Measurements from ENCODE around the gene XYLB.
"Not testable (repeated sequence)": the region's sequence is repeated elsewhere in the genome, so short reads cannot be mapped to it uniquely, and the experiment has no call there.

The XYLB gene

DNA sequence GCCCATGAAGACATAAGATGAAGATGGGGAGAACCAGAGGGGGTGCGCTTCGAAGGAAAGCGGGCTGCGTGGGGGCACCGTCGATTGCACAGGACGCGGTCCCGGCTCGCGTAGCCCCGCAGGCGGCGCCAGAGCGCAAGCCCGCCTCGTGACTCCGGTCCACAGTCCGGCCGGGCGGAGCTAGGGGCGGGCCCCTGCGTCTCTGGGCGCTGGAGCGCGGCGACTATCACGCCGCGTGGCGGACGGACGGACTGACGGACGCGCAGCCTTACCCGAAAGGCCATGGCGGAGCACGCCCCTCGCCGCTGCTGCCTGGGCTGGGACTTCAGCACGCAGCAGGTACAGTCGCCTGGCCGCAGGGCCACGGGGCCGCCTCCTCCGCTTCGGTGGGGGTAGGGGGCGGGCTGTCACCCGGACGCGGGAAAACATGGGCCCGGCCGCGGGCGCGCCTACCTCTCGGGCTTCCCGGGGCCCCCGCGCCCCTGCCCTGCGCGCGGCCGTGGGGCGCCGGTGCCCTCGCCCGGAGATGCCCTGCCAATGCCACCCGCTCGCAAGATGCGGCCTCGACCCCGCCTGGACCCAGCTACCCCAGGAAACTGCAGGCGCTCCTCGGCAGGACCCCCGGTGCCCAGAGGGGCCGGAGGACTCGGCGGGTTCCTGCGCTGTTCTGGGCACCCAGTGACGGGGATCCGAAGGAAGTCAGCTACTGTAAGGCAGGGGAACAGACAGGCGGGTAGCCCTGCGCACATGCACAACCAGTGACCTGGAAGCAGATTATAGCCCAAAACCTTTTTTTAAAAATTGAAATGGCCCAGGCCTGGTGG lies at the start of gene XYLB:
Gene XYLB (plus strand): TSS at position 199 of the 824 bp plus-strand sequence. CDS start 84 bp downstream, at position 283.
- peak; percentile 68 for DNase-seq

DNA sequence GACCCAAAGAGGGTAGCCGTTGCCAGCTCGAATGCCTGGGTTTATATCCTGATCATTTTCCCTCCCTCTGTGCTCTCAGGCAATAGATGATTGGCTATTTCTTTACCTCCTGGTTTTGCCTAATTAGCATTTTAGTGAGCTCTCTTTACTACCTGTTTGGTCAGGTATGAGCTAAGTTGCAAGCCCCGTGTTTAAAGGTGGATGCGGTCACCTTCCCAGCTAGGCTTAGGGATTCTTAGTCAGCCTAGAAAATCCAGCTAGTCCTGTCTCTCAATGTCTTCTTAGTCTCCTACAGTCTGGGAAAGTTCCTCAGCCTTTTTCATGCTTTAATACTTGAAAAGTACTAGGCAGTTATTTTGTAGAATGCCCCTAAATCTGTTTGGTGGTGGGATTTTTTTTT lies 49.5 kb upstream of the XYLB start:
- DNase-seq: not testable (repeated sequence)

DNA sequence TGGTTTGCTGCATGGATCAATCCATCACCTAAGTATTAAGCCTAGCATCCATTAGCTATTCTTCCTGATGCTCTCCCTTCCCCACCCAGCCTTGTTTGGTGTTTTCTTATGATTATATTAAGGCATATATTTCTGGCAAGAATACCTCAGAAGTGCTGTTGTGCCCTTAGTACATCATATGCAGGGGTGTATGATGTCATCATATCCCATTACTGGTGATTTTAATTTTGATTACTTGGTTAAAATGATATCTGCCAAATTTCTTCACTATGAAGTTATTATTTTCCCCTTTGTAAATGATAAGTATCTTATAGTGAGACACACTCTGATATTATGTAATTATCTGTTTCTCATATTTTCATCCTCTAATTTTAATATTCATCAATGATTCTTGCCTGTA lies 49.0 kb upstream of the XYLB start:
- no peak for DNase-seq

DNA sequence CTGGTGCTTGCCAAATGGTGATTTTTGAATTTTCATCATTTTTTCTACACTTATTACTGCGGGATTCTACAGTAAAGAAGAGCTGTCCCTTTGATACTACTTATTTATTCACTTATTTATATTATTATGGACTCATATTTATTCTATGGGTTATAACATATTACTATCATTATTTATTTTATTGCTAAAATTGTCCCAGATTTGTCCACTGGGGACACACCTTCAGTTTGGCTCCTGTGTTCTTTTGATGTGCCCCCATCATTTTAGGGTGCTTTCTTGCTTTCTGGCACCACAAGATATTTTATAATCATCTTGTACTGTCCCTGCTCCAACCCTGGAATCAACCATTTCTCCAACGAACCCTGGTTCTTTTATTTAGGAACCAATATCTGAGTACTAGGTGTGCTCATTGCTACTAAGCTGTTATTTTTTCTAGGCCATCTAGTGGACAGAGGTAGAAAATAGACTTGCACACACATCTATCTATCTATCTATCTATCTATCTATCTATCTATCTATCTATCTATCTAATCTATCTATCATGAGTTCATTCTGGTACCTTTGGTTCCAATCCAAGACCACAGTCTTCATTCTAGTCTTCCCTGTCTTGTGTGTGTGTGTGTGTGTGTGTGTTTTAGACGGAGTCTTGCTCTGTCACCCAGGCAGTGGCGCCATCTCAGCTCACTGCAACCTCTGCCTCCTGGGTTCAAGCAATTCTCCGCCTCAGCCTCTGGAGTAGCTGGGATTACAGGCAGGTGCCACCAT lies 48.5 kb upstream of the XYLB start:
- DNase-seq: no peak

DNA sequence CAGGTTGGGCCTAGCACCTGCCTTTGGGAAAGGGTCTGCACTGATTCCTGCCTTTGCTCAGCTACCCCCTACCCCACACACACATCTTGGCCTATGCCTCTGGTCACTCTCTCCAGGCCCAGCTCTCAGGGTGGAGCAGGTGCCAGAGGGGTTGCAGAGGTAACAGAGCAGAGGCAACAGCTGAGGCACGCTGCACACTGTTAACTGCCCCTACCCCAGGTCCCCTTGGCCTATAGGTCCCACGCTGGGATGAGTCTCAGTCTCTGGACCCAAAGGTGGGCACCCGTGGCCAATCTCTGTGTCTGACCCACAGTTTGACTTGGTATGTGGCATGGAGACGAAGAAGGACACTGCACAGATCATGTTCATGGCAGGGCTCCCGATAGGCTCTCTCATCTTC lies 39.6 kb upstream of the XYLB start:
- DNase-seq: no peak

DNA sequence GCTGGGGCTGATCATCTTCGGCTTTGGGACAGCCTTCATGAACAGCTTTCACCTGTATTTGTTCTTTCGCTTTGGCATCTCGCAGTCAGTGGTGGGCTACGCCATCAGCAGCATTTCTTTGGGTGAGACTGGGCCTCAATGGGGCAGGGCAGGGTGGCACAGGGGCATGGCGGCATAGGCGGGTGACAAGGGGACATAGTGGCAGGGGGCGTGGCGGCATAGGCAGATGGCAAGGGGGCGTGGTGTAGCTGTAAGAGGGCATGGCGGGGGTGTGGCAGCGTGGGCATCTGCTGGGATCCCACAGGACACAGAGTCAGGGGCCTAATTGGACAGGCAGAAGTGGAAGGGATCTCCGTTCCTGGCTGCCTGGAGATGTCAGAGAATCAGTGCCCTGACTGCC lies 39.0 kb upstream of the XYLB start:
- no peak for DNase-seq

DNA sequence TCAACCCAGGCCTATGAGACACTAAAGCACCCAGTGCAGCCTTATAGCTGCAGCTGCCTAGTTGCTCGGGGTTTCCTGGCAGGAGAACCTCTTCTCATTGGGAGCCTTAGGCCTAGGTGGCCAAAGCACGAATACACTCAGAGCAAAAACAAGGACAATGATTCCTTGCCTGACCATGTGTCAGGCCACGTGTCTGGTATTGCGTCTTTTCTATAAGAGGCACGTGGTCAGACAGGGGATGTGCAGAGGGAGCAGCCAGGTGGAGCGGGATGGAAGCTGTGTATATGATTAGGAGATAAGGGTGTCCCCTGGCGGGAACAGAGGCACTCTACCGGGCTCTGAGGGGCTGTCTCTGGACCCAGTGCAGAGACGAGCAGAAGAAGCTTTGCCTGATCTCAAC lies 38.1 kb upstream of the XYLB start:
- no peak for DNase-seq

DNA sequence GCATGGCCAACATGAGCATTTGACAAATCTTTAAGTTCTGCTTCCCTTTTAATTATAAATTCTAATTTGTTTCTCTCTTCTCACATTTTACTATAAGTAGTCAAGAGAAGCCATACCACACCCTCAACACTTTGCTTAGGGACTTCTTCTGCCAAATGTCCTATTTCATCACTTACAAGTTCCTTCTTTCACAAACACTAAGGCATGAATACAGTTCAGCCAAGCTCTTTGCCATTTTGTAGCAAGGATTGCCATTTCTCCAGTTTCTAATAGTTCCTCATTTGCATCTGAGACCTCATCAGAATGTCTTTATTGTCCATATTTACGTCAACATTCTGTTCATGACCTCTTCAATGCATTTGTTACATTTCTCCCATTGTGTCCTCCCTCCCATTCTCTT lies 35.1 kb upstream of the XYLB start:
- DNase-seq: no peak

DNA sequence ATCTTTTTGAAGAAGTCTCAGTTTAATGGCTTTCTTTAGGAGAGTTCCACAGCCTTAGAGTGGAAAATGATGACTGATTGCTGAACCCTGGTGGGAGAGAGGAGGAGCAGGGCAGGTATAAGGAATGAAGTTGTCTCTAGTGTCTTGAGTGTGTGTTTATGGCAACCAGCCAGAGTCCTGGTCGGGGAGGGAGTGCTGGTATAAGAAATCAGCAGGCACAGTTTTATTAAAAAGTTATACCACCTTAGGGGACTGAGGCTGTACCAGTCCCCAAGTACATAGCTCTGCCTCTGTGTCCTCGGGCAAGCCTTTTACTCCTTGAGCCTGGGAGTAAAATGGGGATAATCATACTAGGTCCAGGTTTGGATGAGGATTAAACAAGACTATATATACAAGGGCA lies 34.6 kb upstream of the XYLB start:
- DNase-seq: no peak

DNA sequence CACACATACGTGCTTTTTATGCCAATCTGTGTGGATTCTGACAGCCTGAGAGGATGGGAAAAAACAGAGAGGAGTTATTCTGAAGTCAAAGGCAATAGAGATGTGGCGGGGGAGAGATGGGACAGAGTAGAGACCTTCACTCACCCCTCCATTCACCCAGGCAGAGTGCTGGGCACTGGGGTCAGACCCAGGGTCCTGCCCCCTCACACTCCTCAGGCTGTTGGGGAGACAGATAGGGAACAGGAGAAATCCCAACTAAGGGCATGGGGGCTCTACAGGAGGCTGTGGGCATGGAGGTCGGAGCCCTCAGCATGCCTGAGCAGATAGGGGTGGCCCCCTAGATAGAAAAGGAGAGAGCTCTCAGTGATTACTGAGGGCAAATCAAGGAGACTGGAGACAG lies 34.2 kb upstream of the XYLB start:
- no peak for DNase-seq

DNA sequence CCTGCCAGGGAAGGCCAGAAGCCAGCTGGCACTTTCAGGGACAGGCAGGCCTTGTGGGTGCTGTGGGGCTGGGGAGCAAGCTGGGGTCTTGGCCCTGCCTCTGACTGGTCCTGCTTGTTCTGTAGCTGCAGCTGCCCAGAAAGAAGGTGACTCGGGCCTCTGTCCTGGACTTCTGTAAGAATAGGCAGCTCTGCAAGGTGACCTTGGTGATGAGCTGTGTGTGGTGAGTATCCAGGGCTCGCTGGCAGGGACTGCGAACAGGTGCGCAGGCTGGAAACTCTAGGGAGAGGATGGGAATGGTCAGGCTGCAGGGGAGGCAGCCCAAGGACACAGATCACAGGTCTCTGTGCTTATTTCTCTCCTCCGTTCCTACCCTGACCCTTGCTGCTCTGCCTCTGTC lies 33.3 kb upstream of the XYLB start:
- DNase-seq: no peak

DNA sequence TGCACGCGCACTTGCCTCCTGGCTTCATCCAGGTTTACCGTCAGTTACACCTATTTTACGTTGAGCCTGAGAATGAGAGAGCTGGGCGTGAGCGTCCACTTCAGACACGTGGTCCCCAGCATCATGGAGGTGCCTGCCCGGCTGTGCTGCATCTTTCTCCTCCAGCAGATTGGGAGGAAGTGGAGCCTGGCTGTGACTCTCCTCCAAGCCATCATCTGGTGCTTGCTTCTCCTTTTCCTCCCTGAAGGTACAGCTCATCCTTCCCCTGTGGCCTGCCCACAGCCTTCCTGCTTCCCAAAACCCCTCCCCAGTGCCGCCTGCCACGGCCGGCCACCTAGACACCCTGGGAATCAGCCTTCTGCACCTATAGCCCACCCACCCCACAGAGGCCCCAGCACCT lies 32.9 kb upstream of the XYLB start:
- DNase-seq: no peak

DNA sequence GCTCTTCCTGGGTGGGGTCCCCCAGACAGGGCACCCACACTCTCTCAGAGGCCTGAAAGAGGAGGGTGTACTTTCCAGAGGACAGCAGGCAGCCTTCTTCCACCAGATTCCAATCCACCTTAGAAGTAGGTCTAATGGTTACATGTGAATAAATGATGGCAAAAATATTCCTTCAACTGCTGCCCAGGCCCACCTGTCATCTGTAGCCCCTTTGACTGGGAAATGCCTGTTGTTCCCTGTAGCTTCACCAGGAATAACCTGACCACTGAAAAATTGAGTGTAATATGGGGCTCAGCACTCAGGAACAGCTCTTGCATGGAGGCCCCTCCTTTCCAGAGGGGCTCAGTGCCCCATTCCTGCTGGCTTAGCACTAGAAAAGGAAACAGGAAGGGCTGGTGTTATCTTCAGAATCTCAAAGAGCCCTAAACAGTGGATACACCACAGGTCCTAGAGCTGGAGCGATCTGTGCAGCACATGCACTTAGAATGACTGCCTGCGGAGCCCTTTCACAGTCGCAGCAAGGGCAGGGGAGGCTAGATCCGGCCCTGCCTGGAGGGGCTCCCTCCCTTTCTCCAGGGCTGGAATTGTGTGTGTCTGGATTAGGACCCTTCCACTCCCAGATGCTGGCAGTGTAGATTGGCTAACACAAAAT lies 32.3 kb upstream of the XYLB start:
- DNase-seq: no peak

DNA sequence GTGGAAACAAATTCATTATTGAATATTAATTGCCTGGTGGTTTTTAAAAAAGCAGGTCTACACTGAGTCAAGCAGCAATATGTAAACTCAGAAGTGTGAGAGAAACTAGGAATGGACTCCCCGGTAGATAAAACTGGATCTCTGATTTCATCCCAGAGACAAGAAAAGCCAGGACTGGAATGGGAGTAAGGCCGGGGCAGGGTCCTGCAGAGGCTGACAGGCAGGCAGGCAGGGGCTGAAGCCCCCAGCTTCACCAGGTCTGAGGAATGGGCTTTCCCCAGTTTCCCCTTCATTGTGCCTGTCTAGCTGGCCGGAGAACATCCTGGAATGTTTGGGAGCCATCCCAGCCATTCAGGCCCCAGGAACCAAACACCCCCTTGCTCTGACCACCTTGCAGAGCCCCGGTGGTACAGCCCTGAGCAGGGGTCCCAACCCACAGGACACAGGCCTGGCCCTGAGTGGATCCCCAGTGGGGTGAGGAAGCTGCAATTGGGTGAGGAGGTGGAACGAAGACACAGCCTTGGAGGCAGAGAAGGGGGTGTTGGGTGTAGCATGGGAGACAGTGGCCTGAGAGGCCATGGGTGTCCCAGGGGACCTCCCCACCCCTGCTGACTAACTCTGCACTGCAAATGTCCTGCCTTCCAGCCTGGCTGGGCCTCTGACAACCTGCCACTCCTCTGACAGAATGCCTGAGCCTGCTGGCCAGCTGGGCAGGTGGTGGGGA lies 31.7 kb upstream of the XYLB start:
- no peak for DNase-seq

DNA sequence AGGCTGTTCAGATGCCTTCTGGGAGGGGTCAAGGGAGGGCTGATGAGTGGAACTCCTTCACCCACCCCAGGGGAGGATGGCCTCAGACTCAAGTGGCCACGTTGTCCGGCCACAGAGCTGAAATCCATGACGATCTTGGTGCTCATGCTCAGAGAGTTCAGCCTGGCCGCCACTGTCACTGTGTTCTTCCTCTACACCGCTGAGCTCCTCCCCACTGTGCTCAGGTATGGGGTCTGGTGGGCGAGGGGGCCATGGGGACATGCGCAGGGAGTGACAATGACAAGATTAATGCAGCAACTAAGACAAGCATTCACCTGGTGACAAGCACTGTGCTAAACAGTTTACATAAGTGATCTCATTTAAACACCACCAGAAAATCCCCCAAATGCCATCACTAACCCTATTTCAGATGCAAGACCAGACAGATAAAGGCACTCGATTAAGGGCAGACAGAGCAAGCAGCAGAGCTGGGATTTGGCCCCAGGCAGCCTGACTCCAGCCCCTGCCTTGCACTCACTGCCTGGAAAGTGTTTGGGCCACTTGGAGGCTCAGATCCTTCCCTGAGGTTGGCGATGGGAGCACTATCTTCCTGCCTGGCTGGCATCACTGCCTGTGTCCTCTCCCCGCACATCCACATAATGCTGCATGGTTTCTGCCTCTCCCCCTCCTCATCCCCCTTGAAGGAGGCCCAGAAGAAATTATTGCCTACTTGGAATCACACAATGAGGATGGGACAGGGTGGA lies 30.9 kb upstream of the XYLB start:
- no peak for DNase-seq

DNA sequence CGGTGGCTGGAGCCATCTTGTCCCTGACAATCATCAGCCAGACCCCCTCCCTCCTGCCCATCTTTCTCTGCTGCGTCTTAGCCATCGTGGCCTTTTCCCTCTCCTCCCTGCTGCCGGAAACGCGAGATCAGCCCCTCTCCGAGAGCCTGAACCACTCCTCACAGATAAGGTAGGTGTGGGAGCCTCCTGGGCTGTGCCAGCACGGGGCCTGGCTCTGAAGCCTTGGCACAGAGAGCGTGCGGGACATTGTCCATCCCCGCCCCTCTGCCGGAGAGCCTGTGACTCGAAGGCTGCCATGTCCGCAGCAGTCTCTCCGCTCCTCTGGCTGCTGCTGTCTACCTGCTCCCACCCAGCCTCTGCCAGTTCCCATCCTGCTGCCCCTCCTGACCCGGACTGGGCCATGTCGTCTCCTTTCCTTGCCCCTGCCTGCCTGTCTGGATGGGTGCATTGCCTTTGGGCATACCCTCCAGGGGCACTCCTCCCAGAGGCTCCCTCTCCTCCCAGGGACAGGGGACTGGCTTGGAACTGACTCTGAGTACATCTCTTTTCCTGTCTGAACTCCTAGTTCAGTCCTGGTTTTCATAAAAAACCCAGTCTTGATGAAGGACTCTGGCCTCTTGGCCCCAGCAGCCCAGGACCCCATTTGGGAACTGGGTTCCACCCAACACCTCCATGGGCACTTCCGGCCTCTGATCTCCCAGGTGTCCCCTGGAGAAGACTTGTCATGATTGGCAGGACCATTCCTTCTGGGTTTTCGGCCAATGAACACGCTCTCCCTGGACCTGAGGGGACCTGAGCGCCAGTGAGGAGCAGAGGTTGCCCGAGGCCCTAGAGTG lies 30.0 kb upstream of the XYLB start:
- no peak for DNase-seq

DNA sequence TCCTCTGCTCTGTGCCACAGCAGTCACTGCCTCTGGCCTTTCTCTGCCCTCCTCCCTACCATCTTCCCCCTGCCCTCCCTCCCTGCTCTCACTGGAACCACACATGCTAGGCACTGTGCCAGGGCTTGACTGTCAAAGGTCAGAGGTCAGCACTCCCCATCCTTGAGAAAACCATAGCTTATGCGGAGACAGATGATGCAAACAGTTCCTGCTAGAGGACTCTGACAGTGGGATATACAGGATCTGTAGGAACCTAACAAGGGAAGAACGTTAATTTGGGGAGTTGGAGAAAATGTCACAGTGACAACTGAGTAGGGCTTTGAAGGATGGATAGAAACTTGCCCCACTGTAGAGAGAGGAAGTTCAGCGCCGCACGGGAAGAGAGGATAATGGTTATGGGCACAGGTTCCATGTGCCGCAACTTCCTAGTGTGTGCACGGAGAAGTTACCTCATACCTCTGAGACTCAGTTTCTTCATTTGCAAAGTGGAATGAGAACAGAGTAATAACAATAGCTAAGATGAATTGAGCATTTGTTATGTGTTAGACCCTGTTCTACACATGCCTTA lies 29.3 kb upstream of the XYLB start:
- DNase-seq: no peak

DNA sequence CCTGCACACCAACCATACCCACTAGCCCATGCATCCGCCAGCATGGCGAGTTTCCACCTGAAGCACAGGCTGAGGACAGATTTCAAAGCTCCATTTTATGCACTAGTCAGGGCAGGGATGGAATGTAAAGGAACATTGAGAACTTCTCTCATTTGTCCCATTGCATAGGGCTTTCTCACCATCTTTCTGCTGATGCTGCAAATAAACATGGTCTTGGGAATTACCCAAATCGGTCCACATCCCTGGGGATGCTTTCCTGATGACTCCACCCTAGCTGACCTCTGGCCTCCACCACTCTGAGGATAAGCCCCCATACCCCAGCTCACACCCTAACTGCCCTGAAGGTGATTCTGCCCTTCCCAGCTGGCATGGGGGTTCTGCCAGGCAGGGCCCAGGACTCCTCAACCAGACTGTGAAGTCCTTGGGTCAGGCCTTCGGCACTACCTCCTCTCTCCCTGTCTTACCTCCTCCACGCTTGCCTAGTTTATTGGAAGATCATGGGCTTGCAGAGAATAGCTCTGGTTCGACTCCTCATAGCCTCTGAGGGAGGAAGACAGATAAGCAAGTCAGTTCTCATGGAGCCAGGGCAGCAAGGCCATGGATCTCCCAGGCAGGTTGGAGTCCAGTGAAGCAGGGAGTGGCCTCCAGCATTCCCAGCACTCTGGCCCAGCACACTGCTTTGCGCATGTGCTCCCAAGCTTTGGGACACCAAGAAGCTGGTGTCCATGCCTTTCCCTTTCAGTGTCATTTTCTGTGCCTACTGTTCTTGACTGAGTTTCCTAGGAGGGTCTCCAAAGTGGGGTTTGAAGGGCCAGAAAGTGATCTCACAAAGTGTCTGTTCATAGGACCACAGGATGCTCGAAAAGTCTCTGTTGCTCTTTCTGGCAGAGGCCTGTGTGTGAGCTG lies 27.6 kb upstream of the XYLB start:
- no peak for DNase-seq

DNA sequence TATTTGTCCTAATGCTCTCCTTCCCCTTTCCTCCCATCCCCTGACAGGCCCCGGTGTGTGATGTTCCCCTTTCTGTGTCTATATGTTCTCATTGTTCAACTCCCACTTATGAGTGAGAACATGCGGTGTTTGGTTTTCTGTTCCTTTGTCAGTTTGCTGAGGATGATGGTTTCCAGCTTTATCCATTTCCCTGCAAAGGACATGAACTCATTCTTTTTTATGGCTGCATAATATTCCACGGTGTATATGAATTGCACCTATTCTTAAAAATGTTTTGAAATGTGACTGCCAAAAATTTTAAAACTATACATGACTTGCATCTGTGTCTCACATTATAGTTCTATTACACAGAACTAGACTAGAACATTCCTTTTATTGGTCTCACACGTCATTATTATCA lies 25.9 kb upstream of the XYLB start:
- not testable (repeated sequence) for DNase-seq

DNA sequence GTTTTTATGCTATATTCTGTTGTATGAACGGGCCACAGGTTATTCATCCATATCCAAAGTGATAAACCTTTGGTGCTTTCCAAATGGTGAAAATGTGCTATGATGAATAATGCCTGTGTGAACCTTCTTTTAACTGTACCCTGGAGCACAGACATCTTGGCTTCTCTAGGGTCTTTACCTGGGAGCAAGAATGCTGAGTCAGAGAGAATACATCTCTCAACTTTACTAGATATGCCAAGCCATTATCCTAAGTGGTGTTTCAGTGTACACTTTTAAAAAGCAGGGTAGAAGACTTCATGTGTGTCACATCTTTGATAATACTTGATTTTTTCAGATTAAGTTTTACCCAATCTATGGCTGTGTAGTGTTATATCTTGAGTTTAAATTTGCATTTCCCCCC lies 23.5 kb upstream of the XYLB start:
- no peak for DNase-seq

Measured in CD4-positive, alpha-beta T cell treated with Interferon gamma for 1 hour (primary cell).